T-helper 1 cell (primary cell): ENCODE results near the gene ANKRD31.
"Not testable (repeated sequence)": the region's sequence is repeated elsewhere in the genome, so short reads cannot be mapped to it uniquely, and the experiment has no call there.

Experiments used
- DNase-seq, 5 donors: peaks; one replicate each; pipeline ENCODE4 v3.0.0-alpha.2; 2012 to 2020

Gene ANKRD31

DNA sequence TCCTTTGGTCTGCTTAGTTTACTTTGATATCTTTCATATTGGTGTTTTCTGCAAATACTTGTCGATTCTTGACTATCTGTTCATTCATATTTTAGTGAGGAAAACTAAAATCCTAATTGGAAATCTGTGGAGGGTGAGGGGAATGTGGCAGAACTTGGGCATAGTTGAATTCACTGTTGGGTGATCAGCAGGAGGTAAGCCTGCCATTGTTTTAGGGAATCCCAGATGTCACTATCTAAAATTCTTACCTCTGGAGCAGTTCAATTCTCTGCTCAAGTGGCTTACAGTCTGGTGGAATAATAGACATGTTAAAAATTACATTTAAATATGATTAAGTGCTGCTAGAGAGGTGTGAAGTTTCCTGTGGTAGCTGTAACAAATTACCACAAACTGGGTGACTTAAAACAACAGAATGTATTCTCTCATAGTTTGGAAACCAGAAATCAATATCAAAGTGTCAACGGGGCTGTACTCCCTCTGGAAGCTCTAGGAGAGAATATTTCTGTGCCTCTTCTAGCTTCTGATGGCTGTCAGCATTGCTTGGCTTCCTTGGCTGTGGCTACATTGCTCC is 94.0 kb downstream of the ANKRD31 start:
- no peak for DNase-seq

DNA sequence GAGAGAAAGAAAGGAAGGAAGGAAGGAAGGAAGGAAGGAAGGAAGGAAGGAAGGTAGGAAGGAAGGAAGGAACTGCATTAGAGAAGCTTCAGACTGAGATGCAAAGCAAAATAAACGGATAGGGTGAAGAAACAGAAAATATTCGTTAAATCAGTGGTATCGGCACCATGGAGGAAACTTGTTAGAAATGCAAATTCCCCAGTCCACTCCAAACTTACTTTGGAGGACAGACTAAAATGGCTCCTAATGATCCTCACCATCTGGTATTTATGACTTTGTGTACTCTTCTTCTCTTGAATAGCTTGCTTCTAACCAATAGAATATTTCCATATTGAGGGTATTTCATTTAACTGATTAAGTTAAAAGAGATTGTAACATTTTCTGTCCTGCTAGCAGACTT is 96.4 kb downstream of the ANKRD31 start:
- no peak for DNase-seq

DNA sequence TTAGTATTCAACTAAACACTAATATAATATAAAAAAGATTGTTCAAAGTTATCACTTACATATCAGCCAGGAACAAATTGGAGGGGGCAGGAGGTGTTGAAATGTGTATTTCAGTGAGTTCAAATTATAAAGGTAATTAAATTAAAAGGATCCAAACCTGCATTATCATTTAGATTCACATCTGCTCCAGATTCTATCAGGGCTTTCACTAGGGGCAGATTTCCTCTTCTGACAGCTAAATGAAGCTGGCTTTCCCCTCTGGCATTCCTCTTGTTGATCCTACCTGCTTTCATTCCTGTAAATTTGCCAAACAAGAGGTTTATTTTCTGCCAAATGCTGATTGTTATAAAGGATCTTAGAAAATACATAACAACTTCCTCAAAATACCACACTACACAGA is 98.0 kb downstream of the ANKRD31 start:
- DNase-seq = no peak

DNA sequence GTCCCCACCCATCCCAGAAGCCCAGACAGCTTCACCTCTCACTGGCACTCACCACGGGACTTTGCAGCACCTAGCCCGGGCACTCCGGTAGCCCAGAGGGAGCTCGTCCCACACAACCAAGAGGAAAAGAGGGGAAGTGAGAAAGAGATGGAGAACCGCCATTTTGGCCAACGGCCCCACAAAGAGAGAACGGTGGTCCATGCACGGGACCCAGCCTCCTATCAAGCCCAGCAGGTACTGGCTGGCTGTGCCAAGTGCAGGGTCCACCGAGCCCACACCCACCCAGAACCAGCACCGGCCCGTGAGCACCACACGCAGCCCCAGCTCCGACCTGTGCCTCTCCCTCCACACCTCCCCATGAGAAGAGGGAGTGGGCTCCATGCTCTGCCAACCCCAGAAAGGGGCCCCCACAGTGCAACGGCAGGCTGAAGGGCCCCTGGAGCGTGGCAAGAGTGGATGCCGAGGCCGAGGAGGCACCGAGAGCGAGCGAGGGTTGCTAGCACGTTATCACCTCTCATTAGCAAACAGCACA is 105.8 kb downstream of the ANKRD31 start:
- no peak for DNase-seq

DNA sequence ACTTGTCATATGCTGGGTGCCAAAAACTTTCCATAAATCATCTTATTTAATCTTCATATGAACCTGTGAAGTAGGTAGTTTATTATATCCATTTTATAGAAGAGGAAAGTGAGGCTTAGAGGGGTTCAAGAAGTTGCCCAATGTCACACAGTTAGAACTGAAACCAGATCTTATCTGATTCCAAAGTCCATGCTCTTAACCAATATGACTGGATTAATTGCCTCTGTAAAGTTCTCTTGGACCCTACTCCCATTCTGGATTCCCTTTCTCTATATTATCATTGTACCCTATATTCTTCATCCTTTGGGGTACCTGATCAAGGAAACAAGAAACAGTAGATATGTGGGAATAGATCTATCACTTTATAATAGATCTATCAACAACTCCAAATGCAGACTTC is 119.8 kb downstream of the ANKRD31 start:
- no peak for DNase-seq

DNA sequence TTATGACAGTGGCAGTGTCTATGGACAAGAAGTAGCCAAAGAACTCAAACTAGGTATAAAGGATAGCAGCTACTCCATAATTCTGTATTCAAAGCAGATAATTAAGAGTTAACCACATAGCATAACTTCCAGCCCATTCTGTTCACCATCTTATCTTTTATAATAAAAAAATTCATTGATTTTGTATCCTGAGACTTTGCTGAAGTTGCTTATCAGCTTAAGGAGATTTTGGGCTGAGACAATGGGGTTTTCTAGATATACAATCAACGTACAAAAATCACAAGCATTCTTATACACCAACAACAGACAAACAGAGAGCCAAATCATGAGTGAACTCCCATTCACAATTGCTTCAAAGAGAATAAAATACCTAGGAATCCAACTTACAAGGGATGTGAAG is 122.4 kb downstream of the ANKRD31 start:
- not testable (repeated sequence) for DNase-seq

DNA sequence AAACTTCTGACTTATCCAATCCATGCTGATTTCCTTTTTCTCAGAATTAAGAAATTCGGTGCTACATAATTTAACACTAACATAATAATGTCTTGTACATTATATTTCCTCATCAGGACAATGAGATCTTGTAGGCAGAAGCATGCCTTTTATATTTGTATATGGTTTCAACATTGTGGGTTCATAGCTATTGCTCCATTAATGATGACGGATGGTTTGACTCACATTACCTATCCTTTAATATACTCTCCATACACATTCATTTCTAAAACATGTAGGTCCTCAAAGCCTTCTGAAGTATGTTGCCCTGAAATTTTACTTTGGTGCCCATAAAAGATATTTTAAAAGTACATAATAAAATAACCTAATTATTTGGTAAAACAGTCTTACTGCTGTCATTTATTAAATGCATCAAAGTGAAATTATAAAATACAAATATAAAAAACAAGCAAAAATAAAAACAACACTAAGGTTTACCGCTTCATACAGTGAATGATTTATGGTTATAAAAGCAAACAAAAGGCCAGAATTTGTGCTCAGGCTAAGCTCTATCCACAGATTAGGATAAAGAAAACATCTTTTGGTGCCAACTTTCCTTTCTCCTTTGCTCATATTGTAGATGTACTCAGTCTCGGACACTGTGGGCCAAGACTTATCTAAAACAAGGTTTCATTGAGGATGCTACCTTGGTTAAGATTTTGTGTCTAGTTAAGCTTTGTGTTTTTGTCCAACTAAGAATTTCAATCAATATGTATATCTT is 123.1 kb downstream of the ANKRD31 start:
- no peak for DNase-seq

DNA sequence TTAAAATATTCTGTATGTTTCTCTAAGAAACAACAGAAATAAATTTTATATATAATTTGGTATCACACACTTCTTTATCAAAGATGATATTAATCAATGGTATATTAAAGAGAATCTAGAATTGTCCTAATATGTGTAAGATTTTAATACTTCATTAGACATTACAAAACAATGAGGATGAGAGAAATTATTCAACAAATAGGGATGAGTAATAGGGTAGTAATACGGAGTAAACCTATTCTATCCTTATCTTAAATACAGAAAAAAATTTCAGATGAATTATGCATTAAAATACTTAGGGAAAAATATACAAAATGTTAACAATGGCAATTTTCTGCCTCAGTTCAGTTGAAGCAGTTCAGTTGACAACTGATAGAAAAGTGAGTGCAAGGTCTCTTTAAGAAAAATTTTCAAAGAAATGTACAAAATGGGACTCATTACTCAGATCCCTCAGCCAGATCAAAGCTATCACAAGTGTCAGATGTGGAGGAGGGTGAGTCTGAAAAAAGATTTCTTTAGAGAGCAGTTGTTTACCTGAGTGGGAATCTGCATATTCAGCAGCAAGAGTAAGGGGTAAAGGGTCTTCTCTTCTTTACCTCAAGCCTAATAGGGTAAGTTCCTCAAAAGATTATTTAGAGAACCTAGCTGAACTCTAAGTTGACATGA is 127.6 kb downstream of the ANKRD31 start:
- no peak for DNase-seq

DNA sequence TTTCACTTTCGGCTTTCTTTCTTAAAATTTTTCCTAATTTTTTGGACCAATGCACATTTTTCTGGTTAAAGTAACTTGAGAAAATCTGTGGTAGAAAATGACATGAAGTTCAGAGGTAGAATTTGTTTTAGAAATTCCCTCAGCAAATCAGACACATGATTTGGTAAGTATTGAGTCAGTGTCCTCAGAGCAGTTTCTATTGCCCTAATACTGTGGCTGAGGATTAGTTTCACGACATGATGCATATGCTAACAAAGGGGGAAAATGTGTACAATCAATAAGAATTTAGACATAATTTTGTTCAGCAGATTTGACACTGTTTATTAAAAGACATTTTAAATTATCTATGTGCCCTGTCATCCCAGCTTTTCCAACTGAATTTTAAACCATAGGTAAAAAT is 128.2 kb downstream of the ANKRD31 start:
- no peak for DNase-seq

DNA sequence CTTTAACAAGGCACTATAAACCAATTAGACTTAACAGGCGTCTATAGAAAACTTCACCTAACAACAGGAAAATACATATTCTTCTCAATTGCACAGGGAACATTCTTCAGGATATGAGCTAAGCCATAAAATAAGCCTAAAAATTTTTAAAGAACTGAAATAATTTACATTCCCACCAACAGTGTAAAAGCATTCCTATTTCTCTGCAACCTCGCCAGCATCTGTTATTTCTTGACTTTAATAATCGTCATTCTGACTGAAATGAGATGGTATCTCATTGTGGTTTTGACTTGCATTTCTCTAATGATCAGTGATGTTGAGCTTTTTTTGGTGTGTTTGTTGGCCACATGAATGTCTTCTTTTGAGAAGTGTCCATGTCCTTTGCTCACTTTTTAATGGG is 140.7 kb downstream of the ANKRD31 start:
- not testable (repeated sequence) for DNase-seq

DNA sequence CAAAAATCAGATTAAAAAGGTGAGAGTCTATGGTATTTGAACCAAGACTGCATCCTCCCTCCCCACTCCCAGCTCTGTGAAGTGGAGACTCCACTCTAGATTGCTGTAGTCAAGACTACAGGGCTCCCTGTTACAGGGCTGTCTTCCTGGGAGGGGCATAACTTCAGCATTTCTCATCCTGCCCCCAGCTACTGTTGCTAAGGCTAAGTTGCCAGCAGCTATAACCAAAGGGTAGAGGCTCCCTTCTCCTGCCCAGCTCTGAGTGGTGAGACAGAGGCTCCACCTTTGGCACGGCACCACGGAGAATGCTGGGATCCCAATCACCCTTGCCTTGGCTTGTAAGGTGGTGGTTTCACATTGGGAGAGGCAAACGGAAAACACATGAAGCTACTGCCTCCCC is 145.1 kb downstream of the ANKRD31 start:
- no peak for DNase-seq

DNA sequence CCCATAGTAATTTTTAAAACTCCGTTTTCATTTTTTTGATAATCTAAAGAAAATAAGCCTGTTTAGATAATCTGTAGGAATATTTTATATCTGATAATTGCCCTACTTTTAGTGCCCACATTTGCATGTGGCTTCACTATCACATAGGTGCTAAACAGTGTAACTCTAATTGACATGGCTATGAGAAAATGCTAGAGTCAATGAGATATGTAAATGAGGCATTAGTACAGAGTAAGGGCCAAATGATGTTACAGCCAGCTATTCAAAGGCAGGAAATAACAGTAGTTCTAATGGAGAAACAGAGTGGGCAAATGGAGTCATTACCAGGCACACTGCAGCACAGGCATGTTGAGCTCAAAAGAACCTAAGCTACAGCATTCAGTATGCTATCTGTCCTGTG is 147.0 kb downstream of the ANKRD31 start:
- no peak for DNase-seq

DNA sequence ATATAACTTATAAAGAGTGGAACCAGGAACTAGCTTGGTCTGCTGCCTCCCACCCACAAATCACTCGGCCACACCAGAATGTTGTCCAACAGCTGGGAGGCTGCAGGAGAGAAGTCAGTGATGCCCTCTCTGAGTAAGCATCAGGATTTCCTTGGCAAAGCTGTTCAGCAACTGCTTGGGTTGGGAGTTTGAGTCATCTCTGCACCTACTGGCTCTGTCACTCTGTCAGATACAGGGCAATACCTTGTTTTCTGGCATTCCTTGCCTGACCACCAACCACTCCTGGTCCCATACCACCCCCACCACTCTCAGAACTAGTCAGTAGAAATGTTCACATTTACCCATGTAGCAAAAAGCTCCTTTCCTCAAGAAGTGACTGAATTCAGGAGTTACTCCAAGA is 147.5 kb downstream of the ANKRD31 start:
- DNase-seq = no peak

DNA sequence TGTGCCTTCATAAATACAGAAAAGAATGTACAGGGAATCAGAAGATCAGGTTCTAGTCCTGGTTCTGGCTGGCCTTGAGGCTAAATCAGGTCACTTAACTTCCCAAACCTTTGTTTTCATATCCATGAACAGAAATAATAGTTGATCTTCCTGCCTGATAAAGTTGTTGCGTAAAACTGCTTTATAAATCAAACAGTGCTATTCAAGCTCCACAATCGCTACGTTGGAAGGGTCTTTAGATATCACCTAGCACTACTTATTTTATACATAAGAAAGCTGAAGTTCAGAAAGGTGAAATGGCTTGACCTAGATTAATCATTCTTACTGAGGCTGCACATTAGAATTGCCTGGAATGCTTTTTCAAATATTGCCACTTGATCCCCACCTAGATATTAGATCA is 148.0 kb downstream of the ANKRD31 start:
- DNase-seq = no peak

DNA sequence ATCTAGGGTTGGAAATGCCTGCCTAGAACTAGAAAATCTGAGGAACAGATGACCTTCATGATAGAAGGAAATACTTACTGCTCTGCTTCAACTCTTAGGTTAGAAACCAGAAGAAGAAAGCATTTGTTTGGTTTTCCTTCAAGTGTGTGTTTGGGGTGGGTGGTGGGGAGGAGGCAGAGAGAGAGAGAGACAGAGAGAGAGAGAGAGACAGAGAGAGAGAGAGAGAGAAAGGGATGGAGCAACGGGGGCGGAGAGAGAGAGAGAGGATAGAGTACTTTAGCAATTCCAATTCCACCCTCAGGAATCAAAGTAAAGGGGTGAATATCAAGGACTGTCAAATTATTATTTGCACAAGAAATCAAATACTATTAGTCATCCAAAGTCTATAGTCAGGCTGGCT is 155.2 kb downstream of the ANKRD31 start:
- DNase-seq = no peak

DNA sequence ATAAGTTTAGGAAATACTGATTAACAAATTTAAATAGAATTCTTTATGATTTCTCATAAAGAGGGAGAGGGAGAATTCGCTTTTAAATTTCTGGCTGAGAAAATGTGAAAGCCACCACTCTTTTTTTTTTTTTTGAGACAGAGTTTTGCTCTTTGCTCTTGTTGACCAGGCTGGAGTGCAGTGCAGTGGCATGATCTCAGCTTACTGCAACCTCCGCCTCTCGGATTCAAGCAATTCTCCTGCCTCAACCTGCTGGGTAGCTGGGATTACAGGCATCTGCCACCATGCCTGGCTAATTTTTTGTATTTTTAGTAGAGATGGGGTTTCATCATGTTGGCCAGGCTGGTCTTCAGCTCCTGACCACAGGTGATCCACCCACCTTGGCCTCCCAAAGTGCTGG is 157.3 kb downstream of the ANKRD31 start:
- DNase-seq = not testable (repeated sequence)

DNA sequence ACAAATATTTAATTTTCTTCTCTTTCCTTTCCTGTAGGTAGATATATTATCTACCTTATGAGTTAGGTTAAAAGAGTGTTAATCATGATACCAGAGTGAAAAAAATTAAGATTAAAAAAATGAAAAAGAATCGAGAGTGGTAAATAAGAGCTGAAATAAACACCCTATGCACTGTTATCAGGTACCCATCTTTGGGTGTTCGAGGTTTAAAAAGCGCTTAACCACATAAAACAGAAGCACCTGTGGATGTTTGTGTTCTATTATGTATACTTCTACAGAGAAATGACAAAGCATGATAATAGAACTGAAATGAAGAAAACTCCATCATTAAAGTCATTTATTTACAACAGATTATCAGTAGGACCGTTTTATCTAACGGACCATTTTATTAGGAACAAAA is 158.7 kb downstream of the ANKRD31 start:
- peak in 1 of 5 donors; percentile 17 for DNase-seq

DNA sequence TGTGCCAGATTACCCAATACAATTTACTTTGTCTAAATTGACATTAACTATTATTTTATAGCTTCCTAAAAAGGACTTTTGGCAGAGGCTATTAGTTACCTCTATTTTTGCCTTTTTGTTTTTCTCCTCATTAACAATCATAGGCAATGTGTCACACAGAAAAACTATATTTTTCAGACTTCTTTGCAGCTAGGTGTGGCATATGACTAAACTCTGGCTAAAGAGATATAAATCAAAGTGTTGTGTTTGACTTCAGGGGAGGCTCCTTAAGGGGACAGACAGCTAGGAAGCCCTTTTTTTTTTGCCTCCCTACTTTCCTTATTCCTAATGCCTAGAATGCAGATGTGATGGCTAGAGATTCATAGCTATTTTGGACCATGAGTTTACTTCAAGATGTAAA is 164.6 kb downstream of the ANKRD31 start:
- no peak for DNase-seq

DNA sequence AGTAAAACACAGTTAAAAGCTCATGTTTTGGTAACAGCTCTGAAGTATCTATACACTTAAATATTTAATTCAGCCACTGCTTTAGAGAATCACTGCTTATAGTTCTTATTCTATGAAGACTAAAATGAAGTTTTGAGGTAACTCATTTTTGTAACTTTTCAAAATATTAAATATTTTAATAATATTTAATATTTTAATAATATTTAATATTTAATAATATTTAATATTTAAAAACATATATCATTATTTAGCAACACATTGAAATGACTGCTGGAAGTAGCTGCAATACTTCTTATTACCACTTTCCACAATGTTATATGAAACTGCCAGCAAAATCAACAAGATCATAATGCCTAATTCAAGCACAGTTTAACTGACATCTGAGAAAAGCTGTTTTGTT is 165.6 kb downstream of the ANKRD31 start:
- DNase-seq = no peak

DNA sequence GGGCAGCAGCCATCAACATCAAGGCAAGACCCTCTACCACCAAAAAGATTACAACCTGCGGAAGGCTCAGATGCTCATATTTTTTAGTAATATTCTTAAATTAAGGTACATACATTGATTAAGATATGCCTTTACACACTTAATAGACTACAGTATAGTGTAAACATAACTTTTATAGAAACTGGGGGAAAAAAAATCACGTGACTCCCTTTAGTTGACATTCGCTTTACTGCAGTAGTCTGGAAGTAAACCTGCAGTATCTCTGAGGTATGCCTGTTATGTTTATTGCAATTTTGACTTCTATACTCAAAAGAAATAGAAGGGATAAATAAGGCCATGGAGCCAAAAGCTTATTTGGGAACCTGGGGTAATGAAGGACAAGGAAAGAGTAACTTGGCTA is 169.2 kb downstream of the ANKRD31 start:
- no peak for DNase-seq

DNA sequence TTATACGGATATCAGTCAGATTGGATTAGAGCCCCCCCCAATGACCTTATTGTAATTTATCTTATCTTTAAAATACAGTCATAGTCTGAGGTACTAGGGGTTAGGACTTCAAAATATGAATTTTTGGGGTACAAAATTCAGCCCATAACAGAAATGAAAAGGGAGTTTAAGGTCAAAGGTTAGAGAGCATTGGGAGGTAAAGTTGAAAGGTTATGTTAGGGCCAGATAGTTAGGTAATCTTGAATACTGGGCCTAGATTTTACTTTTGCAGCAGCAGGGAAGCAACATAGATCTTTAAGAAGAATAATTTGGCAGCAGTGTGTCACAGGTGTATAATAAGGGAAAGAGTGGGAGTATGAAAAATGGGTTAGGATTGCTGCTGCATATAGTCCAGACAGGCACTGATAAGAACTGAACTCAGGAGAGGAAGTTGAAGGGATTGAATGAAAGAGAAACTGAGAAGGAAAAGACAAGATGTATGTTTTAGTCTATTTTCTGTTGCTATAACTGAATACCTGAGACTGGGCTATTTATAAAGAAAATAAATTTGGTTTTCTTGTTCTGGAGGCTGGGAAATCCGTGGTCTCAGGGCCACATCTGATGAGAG is 173.7 kb downstream of the ANKRD31 start:
- no peak for DNase-seq

DNA sequence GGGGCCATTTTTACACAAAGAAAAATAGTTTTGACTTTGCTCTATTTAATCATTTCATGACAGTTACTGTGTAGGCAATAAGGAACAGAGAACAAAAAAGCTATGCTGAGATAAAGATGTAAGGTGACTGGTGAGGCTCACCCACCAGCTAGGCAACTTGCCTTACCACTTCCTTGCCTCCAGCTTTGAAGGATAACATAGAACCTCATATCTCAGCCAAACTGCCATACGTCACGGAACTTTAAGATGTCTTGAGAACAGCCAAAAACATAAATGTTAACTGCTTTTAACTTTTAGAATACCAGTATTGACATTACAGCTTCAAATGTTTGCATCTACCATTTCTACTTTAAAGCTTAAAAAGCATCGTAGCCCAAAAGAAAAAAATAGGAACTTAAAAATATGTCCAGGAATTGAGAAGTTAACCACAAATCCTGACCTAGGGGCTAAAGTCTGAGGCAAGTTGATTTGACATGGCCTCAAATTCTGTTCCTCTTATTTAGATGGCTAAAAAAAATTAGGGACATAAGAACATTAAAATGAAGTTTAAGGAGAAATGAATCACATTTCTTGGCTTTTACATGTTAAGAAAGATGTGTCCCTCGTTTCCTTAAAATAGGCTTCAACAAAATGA is 176.6 kb downstream of the ANKRD31 start:
- peak in 4 of 5 donors; percentile 20 to 54 (median 24) for DNase-seq

DNA sequence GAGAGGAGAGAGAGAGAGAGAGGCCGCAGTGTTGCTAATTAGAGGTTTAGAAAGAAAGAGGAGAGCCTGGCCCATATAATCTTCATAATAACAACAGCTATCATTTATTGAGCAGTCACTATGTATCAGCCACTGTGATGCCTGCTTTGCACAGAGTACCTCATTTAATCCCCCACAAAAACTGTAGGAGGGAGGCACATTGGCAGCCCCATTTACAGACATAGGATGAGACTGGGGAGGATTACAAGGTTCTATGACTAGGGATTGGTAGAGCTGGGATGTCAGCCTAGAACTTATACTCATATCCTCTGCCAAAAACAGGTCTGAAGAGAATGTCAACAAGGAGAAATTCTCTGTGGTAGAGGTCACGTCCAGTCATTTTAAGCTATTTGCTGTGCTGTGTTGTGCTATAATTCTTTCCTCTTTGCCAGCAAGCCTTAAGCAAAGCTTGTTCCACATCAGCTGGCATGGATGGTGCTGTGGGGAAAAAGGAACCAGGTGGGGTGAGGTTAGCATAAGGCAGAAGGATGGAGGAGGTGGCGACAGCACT is 177.6 kb downstream of the ANKRD31 start:
- DNase-seq = no peak
